ENCODE measurements around the gene STXBP1.

STXBP1 gene

DNA sequence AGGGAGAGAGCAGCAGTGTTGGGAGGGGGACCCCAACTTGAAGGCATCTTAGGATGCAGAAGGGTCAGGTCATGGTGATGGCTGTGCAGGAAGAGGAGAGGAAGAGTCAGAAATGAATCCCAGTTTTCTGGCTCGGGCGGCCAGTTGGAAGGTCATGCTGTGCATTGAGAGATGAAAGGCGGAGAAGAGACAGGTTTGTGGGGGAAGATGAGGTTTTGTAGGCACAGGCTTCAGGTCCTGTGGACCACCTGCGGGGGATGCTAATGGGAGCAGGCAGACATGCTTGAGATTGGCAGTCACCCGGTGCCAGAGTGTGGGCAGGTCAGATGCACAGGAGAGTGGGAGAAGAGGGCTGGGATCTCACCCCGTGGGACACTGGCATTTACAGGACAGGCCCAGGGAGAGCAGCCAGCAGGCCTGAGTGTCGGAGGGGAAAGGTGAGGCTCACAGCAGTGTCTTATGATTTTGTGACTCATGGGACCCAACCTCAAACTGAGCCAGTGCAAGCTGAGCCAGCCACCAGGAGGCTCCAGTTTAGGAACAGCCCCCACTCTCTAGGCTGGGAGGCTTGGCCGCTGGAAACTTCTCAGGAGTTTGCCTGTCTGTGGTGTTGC lies 17.5 kb downstream of the STXBP1 start:
- Histone ChIP-seq H3F3A (ENCODE audit: control insufficient read depth, insufficient read depth) (no peaks in the 10 kb centered on the region), H3K4me2 (ENCODE audit: low read length) (no peak overlapping the region), H3K27ac (ENCODE audit: low read depth, low read length) (no peak overlapping the region), H3K9me2 (replicated peaks; ENCODE audit: control insufficient read depth, low read length) (no peaks in the 10 kb centered on the region), H3K36me3 (ENCODE audit: control insufficient read depth, low read length) (no peaks in the 10 kb centered on the region), H4K20me1 (ENCODE audit: control insufficient read depth, insufficient read depth, low read depth, low read length) (no peaks in the 10 kb centered on the region), H3K4me3 (ENCODE audit: low read length) (no peak overlapping the region), H3K27me3 (ENCODE audit: control insufficient read depth, low read length) (no peaks in the 10 kb centered on the region), H3K9me3 (ENCODE audit: control insufficient read depth, insufficient read depth, low read length) (no peaks in the 10 kb centered on the region), H3K4me1 (ENCODE audit: control insufficient read depth, low read length) (peaks cover 6% of the 10 kb centered on the region), H3K79me2 (ENCODE audit: control insufficient read depth, low read length) (no peaks in the 10 kb centered on the region)
- TF ChIP-seq CTCF (IDR thresholded peaks at IDR 0.05; ENCODE audit: low read depth, low read length, poor library complexity, severe bottlenecking) (no peak), EZH2phosphoT487 (IDR thresholded peaks at IDR 0.05; ENCODE audit: borderline replicate concordance, low read length) (no peak)

GRCh38 chr9:127633216-127633862 lies 21.3 kb downstream of the STXBP1 start:
- Histone ChIP-seq H3K4me3 (ENCODE audit: low read length) (no peak overlapping the region), H4K20me1 (ENCODE audit: control insufficient read depth, insufficient read depth, low read depth, low read length) (no peaks in the 10 kb centered on the region), H3K9me3 (ENCODE audit: control insufficient read depth, insufficient read depth, low read length) (no peaks in the 10 kb centered on the region), H3K4me2 (ENCODE audit: low read length) (no peak overlapping the region), H3K36me3 (ENCODE audit: control insufficient read depth, low read length) (no peaks in the 10 kb centered on the region), H3K79me2 (ENCODE audit: control insufficient read depth, low read length) (no peaks in the 10 kb centered on the region), H3F3A (ENCODE audit: control insufficient read depth, insufficient read depth) (no peaks in the 10 kb centered on the region), H3K27ac (ENCODE audit: low read depth, low read length) (no peak overlapping the region), H3K27me3 (ENCODE audit: control insufficient read depth, low read length) (no peaks in the 10 kb centered on the region), H3K4me1 (ENCODE audit: control insufficient read depth, low read length) (no peaks in the 10 kb centered on the region), H3K9me2 (replicated peaks; ENCODE audit: control insufficient read depth, low read length) (no peaks in the 10 kb centered on the region)
- TF ChIP-seq CTCF (IDR thresholded peaks at IDR 0.05; ENCODE audit: low read depth, low read length, poor library complexity, severe bottlenecking) (no peak), EZH2phosphoT487 (IDR thresholded peaks at IDR 0.05; ENCODE audit: borderline replicate concordance, low read length) (no peak)

- H3K36me3 ChIP-seq (ENCODE audit: control insufficient read depth, low read length), result no peaks in the 10 kb centered on the region
- H3K27ac ChIP-seq (ENCODE audit: low read depth, low read length), result no peak overlapping the region
These were observed 21.9 kb downstream of the STXBP1 start for GRCh38 chr9:127634021-127634420.

More at GRCh38 chr9:127634021-127634420, 21.9 kb downstream of the STXBP1 start:
- Histone ChIP-seq H4K20me1 (ENCODE audit: control insufficient read depth, insufficient read depth, low read depth, low read length) (no peaks in the 10 kb centered on the region), H3K27me3 (ENCODE audit: control insufficient read depth, low read length) (no peaks in the 10 kb centered on the region), H3K4me3 (ENCODE audit: low read length) (no peak overlapping the region), H3K4me2 (ENCODE audit: low read length) (no peak overlapping the region), H3K79me2 (ENCODE audit: control insufficient read depth, low read length) (no peaks in the 10 kb centered on the region), H3K9me3 (ENCODE audit: control insufficient read depth, insufficient read depth, low read length) (no peaks in the 10 kb centered on the region), H3K4me1 (ENCODE audit: control insufficient read depth, low read length) (no peaks in the 10 kb centered on the region), H3K9me2 (replicated peaks; ENCODE audit: control insufficient read depth, low read length) (no peaks in the 10 kb centered on the region), H3F3A (ENCODE audit: control insufficient read depth, insufficient read depth) (no peaks in the 10 kb centered on the region)
- no peak for TF ChIP-seq EZH2phosphoT487 (IDR thresholded peaks at IDR 0.05; ENCODE audit: borderline replicate concordance, low read length)
- TF ChIP-seq CTCF (IDR thresholded peaks at IDR 0.05; ENCODE audit: low read depth, low read length, poor library complexity, severe bottlenecking), result no peak
